HFF-Myc (cell line): Measurements from ENCODE around the gene SLC7A5.
"Not testable (repeated sequence)": the region's sequence is repeated elsewhere in the genome, so short reads cannot be mapped to it uniquely, and the experiment has no call there.

Source experiments
- DNase-seq: peaks from one replicate; pipeline ENCODE4 v3.0.0-alpha.2; 2011; ENCODE audit warnings: low read depth; ENCODE audit errors: extremely low read depth
- H3K4me3 ChIP-seq: replicated peaks from 2 replicates; pipeline ENCODE4 v1.5.1; 2011; ENCODE audit warnings: low read depth, mild to moderate bottlenecking, control low read depth, low read length
- TF ChIP-seq, protein P1 (sequence below): IDR thresholded peaks from 2 replicates; pipeline ENCODE4 v1.5.1; 2012; ENCODE audit warnings: mild to moderate bottlenecking, low read depth, low read length, control low read depth; ENCODE audit errors: missing control alignments

The SLC7A5 gene

DNA sequence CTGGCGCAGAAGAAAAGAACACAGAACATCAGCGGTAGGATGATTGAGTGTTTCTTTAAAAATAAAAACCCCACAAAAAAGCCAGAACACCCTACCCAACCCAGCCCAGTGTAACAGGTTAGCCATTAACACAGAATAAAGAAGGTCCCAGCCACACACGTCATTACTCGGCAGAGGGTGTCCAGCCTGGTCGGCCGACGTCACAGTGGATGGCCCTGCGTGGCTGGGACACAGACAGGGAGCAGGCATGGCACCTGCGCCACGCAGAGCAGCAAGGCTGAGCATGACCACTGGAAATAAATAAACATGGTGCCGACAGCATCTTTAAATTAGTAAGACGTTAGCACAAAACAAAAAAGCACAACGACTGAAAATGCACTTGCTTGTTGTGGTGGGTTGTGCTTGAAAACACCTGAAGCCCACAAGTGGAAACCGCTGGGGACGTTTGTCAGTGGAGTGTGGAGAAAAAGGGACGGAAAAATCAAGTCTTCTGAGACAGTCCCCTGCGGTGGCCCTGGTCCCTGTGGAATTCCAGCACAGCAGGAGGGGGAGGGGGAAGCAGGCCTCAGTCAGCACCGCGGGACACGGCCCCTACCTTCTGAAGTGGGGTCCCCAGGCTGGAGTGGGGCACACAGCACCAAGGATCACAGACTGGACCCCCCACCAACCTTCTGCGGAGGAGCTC is 39.2 kb downstream of the SLC7A5 start:
- no peak for DNase-seq
- TF ChIP-seq, protein P1, sequence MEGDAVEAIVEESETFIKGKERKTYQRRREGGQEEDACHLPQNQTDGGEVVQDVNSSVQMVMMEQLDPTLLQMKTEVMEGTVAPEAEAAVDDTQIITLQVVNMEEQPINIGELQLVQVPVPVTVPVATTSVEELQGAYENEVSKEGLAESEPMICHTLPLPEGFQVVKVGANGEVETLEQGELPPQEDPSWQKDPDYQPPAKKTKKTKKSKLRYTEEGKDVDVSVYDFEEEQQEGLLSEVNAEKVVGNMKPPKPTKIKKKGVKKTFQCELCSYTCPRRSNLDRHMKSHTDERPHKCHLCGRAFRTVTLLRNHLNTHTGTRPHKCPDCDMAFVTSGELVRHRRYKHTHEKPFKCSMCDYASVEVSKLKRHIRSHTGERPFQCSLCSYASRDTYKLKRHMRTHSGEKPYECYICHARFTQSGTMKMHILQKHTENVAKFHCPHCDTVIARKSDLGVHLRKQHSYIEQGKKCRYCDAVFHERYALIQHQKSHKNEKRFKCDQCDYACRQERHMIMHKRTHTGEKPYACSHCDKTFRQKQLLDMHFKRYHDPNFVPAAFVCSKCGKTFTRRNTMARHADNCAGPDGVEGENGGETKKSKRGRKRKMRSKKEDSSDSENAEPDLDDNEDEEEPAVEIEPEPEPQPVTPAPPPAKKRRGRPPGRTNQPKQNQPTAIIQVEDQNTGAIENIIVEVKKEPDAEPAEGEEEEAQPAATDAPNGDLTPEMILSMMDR = no peak
- no peak overlapping the region for H3K4me3 ChIP-seq

DNA sequence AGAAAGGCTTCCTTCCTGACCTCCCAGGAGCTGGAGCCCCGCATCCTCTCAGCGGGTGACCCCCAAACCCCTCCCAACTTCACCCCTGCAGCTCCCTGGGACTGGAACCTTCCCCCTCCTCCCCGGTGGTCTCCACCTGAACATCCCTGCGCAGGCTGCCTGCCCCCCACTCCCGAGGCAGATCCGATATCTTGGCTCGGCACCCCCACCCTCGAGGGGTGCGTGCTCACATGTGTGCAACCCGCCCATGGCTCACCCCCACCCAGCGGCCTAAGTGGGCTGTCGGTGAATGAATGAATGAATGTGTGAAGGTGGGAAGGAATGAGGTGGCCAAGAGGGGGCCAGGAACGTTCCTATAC is 39.7 kb downstream of the SLC7A5 start:
- DNase-seq = no peak
- TF ChIP-seq, protein P1 = no peak
- no peak overlapping the region for H3K4me3 ChIP-seq

DNA sequence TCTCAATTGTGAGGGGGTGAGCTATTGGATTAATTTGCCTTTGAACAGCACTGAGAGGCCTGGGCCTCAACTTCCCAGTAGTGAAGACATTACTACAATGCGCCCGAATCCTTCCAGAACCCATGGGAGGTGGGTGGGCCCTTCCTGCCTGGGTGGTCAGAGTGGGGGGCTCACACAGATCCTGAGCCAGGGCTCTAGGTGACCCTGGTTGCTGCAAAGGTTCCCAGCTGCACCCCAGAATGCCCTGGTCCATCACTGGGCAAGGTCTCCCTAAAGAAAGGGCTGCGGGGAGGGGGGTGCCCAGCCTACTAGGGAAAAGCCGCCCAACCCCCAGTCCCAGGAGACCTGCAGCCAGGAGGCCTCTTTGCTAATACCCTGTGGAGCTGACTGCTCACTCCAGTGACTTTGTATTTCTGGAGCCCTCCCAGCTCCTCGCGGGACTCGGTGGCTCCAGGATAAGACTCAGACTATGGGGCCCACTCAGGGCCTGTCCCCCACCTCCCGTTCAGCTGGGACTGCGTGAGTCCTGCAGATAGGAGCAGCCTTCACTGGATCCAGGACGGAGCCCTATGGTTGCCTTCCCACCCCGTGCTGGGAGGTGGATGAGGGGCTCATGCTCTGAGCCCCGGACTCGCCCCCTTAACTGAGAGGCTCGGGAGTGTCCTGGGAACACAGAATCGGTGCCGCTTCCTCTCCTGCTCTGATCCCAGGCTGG is 40.2 kb downstream of the SLC7A5 start:
- no peak for DNase-seq

DNA sequence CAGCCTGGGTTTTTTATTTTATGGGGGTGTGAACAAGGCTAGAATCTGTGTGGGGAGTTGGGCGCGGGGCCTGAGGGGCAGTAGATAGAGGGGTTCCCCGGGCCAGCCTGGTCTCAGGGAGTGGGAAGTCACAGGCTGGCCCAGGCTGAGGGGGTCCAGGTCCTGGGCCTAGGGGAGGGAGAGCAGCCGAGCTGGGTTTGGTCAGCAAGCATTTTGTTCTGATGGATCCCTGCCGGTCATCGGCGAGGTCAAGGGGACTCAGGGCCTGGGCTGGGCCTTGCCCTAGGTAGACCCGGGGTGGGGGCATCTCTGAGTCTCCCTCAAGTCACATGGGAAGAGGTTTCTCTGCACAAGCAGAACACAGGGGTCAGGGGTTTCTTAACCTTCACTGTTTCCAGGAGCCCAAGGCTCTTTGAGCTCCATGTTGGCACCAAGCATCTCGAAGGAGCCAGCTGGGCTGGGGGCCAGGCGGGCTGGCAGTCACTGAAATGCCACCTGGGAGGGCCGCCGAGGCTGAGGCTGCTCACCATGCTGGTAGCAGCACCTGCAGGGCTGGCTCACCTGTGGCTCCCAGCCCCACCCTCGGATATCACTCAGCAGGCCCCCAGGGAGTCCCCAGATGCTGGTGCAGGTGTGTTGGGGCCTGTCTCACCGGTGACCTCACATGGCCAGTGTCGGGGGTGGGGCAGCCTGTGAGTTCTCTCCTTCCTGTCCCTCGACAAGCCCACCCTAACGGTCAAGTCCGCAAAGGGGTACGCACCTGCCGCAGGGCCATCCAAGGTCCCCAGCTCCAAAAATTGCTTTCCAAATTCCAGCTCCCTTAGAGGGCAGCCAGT is 41.0 kb downstream of the SLC7A5 start:
- no peak overlapping the region for H3K4me3 ChIP-seq
- TF ChIP-seq, protein P1 = no peak
- DNase-seq = no peak

More for the DNA sequence above, 40.2 kb downstream of the SLC7A5 start:
- no peak overlapping the region for H3K4me3 ChIP-seq
- TF ChIP-seq, protein P1 = no peak

DNA sequence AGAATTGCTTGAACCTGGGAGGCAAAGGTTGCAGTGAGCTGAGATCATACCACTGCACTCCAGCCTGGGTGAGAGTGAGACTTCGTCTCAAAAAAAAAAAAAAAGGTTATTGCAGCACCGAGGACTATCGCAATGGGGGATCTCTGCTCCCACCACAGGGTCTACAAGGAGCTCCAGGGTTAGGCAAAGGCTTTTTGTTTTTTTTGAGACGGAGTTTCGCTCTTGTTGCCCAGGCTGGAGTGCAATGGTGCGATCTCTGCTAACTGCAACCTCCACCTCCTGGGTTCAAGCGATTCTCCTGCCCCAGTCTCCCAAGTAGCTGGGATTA is 41.8 kb downstream of the SLC7A5 start:
- not testable (repeated sequence) for DNase-seq, H3K4me3 ChIP-seq

DNA sequence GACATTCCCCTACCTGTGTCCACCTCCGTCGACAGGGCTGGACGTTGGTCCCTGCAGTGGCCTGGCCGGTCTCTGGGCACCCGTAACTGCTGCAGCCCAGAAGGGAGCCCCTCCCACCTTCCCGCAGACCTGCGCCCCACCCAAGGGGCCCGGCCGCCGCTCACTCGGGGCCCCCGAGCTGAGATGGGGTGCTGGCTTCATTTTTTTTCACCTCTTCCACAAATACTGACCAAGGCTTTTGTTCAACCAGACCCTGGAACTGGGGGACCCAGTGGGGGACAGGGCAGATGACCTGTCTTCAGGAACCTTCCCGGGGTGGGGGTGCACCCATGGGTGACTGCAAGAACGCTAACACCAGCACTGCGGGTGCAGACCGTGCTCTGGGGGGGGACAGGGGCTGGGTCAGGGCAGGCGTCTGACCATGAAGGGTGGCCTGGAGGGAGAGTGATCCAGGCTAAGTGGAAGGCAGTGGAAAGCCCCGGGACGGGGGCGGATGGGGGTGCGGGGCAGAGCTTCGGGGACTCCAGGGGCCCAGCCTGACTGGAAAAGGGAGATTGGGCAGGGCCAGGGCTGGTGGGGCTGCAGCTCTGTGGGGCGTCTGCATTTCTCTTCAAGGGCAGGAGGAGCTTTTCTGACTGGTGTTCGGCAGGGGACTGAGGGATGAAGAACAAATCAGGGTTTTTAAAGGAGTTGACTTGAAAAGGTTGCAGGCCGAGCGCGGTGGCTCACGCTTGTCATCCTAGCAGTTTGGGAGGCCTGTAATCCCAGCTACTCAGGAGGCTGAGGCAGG is 42.3 kb downstream of the SLC7A5 start:
- TF ChIP-seq, protein P1 = no peak
- no peak overlapping the region for H3K4me3 ChIP-seq
- no peak for DNase-seq

DNA sequence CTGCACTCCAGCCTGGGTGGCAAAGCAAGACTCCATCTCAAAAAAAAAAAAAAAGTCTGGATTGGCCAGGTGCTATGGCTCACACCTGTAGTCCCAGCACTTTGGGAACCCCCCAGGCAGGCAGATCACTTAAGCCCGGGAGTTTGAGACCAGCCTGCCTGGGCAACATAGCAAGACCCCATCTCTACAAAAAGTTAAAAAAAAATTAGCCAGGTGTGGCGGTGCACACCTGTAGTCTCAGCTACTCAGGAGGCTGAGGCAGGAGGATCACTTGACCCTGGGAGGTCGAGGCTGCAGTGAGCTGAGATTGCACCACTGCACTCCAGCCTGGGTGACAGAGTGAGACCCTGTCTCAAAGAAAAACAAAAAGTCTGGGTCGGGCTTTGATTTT is 42.9 kb downstream of the SLC7A5 start:
- not testable (repeated sequence) for DNase-seq, H3K4me3 ChIP-seq

DNA sequence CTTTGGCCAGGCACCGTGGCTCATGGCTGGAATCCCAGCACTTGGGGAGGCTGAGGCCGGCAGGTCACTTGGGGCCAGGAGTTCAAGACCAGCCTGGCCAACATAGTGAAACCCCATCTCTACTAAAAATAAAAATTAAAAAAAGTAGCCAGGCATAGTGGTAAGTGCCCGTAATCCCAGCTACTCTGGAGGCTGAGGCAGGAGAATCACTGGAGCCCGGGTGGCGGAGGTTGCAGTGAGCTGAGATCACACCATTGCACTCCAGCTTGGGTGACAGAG is 43.5 kb downstream of the SLC7A5 start:
- not testable (repeated sequence) for H3K4me3 ChIP-seq

More for the DNA sequence above, 43.5 kb downstream of the SLC7A5 start:
- DNase-seq = not testable (repeated sequence)
